Astrocyte of the cerebellum (primary cell): Measurements from ENCODE around the gene ARHGAP42.

Experiments used
- DNase-seq: peaks from one replicate; pipeline ENCODE4 v3.0.0-alpha.2; 2011; ENCODE audit warnings: low read depth
- H3K4me3 ChIP-seq: 2 replicates; pipeline ENCODE4 v1.5.1; 2011; ENCODE audit warnings: mild to moderate bottlenecking, low read depth, low read length, moderate library complexity
- in situ Hi-C: cut with HindIII; loops from 2 replicates; pipeline ENCODE4 v1.10.0; 2017; ENCODE audit warnings: low sequenced_read_pairs
- TF ChIP-seq, protein P1 (sequence below): IDR thresholded peaks from 2 replicates; pipeline ENCODE4 v1.5.1; 2012; ENCODE audit warnings: low read length, low read depth, moderate library complexity, mild to moderate bottlenecking; ENCODE audit errors: missing control alignments

ARHGAP42 gene

DNA sequence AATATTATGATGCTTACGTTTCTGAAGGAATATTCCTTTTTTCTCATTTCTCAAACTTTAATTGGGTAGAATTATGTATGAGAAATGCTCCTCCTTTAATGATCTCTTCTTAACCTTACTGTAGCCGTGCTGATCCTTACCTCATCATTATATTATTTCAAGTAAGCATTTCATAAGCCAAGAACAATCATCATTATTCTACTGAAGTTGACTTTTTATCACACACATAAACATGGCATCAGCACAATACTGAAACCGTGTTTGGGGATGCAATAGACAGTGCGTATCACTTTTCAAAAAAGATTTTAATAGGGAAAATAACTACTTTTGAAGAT lies 162.8 kb downstream of the ARHGAP42 start:
- in situ Hi-C loops: loop anchor here (25.0 kb wide), 2 partner anchors 163 to 263 kb away; partner anchors contain the start of gene ARHGAP42
- H3K4me3 ChIP-seq: no peak overlapping the region
- no peak for DNase-seq
- TF ChIP-seq, protein P1, sequence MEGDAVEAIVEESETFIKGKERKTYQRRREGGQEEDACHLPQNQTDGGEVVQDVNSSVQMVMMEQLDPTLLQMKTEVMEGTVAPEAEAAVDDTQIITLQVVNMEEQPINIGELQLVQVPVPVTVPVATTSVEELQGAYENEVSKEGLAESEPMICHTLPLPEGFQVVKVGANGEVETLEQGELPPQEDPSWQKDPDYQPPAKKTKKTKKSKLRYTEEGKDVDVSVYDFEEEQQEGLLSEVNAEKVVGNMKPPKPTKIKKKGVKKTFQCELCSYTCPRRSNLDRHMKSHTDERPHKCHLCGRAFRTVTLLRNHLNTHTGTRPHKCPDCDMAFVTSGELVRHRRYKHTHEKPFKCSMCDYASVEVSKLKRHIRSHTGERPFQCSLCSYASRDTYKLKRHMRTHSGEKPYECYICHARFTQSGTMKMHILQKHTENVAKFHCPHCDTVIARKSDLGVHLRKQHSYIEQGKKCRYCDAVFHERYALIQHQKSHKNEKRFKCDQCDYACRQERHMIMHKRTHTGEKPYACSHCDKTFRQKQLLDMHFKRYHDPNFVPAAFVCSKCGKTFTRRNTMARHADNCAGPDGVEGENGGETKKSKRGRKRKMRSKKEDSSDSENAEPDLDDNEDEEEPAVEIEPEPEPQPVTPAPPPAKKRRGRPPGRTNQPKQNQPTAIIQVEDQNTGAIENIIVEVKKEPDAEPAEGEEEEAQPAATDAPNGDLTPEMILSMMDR: no peak

DNA sequence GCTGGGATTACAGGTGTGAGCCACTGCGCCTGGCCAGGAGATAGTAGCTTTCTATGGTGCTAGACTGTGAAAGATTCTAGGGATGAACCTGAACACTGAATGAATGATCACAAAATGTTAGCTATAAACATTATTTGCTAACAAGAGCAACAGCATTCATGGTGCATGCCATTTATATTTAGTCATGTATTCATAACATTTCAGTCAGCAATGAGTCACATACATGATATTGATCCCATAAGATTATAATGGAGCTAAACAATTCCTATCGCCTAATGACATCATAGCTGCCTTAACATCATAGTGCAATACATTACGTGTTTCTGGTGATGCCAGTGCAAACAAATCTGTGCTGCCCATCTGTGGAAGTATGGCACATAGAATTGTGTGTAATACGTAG lies 164.1 kb downstream of the ARHGAP42 start:
- TF ChIP-seq, protein P1: no peak
- in situ Hi-C loops: no loop called here
- H3K4me3 ChIP-seq: no peak overlapping the region
- DNase-seq: no peak

DNA sequence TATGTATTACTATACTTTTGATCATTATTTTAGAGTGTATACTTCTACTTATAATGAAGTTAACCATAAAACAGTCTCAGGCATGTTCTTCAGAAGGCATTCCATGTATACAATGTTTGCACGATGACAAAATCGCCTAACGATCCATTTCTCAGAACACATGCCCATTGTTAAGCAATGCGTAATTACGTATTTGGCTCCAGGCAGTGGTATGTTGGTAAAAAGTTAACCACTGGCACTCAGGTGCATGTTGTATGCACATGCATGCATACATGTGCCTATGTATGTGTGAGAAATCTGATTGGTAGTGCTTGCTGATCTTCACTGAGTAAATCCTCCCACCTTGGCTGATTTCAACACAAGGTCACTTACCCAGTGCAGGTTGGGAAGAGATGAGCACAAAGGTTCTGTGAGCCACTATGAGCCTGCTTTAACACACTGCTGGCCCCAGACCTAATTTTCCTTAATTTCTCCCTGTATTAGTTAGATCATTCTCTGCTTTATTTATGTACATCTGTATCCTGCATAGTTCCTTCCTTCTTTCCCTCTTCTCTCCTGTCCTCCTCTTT lies 164.6 kb downstream of the ARHGAP42 start:
- no peak overlapping the region for H3K4me3 ChIP-seq
- no peak for DNase-seq
- in situ Hi-C loops: no loop called here
- TF ChIP-seq, protein P1: no peak

DNA sequence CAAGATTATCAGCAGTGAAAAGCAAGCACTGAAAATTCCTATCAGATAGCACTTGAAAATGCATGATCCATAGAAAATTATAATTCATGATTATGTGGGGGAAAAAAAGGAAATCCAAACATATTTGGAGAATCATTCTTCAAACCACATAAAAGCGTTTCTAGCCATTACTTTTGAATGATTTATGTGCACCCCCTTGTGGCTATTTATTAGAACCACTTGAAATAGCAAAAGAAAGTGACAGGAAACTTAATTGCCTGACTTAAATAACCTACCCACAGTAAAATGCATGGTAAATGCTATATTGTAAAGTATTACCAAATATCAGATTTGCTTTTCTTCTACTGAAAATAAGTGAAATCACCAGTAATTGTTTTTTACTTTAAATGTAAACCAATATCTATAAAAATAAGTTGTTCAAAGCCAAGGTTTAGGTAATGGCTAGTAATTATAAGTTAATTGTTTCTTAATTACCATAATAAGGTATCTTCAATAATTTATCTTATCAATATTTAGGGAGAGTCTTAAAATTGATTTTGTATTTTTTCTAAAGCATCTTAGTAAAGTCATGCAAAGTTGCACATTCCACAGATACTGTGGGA lies 168.5 kb downstream of the ARHGAP42 start:
- TF ChIP-seq, protein P1: peak; percentile 15
- DNase-seq: peak; percentile 66
- H3K4me3 ChIP-seq: no peak overlapping the region
- in situ Hi-C loops: no loop called here

DNA sequence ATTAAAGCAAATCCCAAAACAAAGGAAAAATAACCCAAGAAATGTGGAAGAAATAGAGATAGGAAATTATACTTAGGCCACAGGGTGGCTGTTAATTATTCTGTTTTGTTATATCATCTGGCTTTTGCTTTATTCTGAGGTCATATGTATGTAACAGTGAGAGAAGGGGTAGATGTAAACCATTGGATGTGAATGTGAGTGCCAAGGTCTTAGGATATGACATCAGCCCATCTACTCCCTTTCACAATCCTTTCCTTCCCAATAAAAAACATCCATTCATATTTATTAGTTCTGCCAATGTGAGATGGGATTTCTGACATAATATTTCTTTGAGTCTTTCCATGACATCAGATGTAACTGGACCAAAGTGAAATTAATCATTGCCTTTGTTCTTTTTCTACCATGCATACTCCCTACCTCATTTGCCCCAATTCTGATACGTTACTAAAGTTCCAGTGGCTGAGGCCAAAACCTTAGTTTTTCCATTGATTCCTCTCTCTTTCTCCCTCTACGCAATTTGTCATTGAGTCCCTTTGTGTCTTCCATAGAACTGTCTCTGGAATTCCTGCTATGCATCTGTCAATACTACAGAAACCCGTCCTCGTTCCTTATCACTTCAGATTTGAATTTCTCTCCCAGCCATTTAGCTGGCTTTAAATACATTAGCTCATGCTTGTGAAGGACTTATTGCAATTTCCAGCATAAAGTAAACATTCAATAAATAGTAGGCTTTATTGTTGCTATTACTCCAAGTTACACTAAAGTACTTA lies 170.3 kb downstream of the ARHGAP42 start:
- no peak overlapping the region for H3K4me3 ChIP-seq
- in situ Hi-C loops: no loop called here
- no peak for DNase-seq
- TF ChIP-seq, protein P1: no peak

DNA sequence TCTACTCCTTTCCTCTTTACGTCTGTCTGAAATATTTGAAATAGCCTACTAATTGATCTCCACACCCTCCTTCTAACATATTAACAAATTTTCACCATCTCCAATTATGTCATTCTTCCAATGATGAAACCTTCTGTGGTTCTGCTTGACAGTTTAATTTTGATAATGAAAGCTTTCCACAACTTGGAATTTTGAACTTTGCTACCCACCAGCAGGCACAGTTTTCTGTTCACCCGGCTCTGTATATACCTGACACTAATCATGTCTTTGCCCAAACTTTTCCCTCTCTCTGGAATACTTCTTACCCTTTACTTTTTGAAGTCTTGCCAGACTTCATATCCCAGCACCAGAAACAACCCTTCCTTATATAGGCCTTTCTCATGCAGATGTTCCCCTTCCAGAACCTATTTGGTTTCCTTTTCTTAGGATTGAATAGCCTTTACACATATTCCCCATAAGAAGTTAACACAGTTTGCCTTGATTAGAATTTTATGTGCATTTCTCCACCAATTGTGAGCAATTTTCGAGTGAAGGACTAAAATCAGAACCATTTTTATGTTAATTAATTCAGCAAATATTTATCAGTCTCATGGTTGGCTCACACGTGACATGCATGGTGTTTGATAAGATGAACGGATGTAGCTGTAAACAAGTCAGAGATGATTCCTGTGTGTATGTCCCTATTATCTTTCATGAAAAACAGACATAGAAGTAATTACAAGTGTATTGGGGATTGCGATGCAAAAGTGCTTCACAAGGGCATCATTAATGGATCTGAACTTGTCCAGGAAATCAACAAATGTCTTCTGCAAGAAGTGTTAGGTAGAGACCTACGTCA lies 173.4 kb downstream of the ARHGAP42 start:
- DNase-seq: no peak
- TF ChIP-seq, protein P1: no peak
- in situ Hi-C loops: no loop called here
- no peak overlapping the region for H3K4me3 ChIP-seq
